ENCODE results near the gene DCUN1D2.

DCUN1D2 gene

GRCh38 chr13:113520571-113520970 is 30.1 kb upstream of the DCUN1D2 start:
- DNase-seq (ENCODE audit: low read depth in 1 of 2, low spot score in 1 of 2): no peak

- DNase-seq (ENCODE audit: low read depth in 1 of 2, low spot score in 1 of 2): no peak
Measured at GRCh38 chr13:113519556-113519955, 29.0 kb upstream of the DCUN1D2 start.

- no peak for DNase-seq (ENCODE audit: low read depth in 1 of 2, low spot score in 1 of 2)
Measured at GRCh38 chr13:113518076-113518803, 27.7 kb upstream of the DCUN1D2 start.

- DNase-seq (ENCODE audit: low read depth in 1 of 2, low spot score in 1 of 2): no peak
Measured at GRCh38 chr13:113514847-113515246, 24.3 kb upstream of the DCUN1D2 start.

- no peak for DNase-seq (ENCODE audit: low read depth in 1 of 2, low spot score in 1 of 2)
Measured at GRCh38 chr13:113513761-113514160, 23.2 kb upstream of the DCUN1D2 start.

GRCh38 chr13:113511361-113511760 is 20.9 kb upstream of the DCUN1D2 start:
- DNase-seq (ENCODE audit: low read depth in 1 of 2, low spot score in 1 of 2): no peak

GRCh38 chr13:113510871-113511270 is 20.4 kb upstream of the DCUN1D2 start:
- no peak for DNase-seq (ENCODE audit: low read depth in 1 of 2, low spot score in 1 of 2)

- DNase-seq (ENCODE audit: low read depth in 1 of 2, low spot score in 1 of 2): no peak
Measured at GRCh38 chr13:113509989-113510388, 19.5 kb upstream of the DCUN1D2 start.

GRCh38 chr13:113508521-113509254 is 18.2 kb upstream of the DCUN1D2 start:
- DNase-seq (ENCODE audit: low read depth in 1 of 2, low spot score in 1 of 2): no peak

GRCh38 chr13:113507505-113508345 is 17.2 kb upstream of the DCUN1D2 start:
- no peak for DNase-seq (ENCODE audit: low read depth in 1 of 2, low spot score in 1 of 2)

GRCh38 chr13:113506871-113507388 is 16.4 kb upstream of the DCUN1D2 start:
- DNase-seq (ENCODE audit: low read depth in 1 of 2, low spot score in 1 of 2): no peak

- no peak for DNase-seq (ENCODE audit: low read depth in 1 of 2, low spot score in 1 of 2)
Measured at GRCh38 chr13:113506025-113506685, 15.6 kb upstream of the DCUN1D2 start.

GRCh38 chr13:113502686-113503085 is 12.2 kb upstream of the DCUN1D2 start:
- no peak for DNase-seq (ENCODE audit: low read depth in 1 of 2, low spot score in 1 of 2)

- DNase-seq (ENCODE audit: low read depth in 1 of 2, low spot score in 1 of 2): no peak
Measured at GRCh38 chr13:113500530-113501265, 10.2 kb upstream of the DCUN1D2 start.

- DNase-seq (ENCODE audit: low read depth in 1 of 2, low spot score in 1 of 2): no peak
Measured at GRCh38 chr13:113499936-113500335, 9.4 kb upstream of the DCUN1D2 start.

- DNase-seq (ENCODE audit: low read depth in 1 of 2, low spot score in 1 of 2): no peak
Measured at GRCh38 chr13:113498905-113499304, 8.4 kb upstream of the DCUN1D2 start.

- DNase-seq (ENCODE audit: low read depth in 1 of 2, low spot score in 1 of 2): no peak
Measured at GRCh38 chr13:113497217-113497616, 6.7 kb upstream of the DCUN1D2 start.

GRCh38 chr13:113495494-113496210 is 5.1 kb upstream of the DCUN1D2 start:
- no peak for DNase-seq (ENCODE audit: low read depth in 1 of 2, low spot score in 1 of 2)

GRCh38 chr13:113493315-113493951 is 2.9 kb upstream of the DCUN1D2 start:
- DNase-seq (ENCODE audit: low read depth in 1 of 2, low spot score in 1 of 2): no peak

Measured in activated T-helper 1 cell treated with anti-CD3 and anti-CD28 coated beads, Interleukin-2, amount 50 U/mL, for 16 hours (primary cell).